Measurements from ENCODE around the gene DPP6. TPM values are rescaled to one million over a fixed set of nuclear protein-coding genes. Genes with fewer than 3 reads are reported as not detected.

DPP6 gene
- total RNA-seq, 4 donors from 2014 or later = 0.94 to 1.9 TPM; not detected in 2

DNA sequence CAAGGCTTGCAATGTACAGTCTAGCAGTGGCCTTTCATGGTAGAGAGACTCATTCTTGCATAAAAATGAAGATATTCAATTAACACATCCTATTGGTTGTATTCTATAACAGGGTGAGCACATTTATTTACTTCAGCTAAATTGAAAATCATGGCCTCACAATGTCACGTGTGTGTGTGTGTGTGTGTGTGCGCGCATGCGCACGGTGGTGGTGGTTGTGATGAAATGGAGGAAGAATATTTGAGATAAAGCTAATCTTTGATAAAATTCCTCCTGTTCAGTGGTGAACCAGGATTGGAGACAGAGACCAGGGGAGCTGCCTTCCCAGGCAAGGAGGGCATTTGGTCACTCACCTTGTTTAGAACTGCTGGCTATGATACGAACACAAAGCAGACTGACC is 199.8 kb downstream of the DPP6 start:
- Histone ChIP-seq H3K4me3 (no peak overlapping the region), H3K27me3 (no peaks in the 10 kb centered on the region), H3K27ac (no peak overlapping the region), H3K36me3 (no peaks in the 10 kb centered on the region), H3K9me3 (no peaks in the 10 kb centered on the region), H3K4me1 (no peaks in the 10 kb centered on the region)
- in situ Hi-C loops (cut with MboI; ENCODE audit: low sequenced_read_pairs in 4 of 4) = no loop called here
- no peak for DNase-seq
- intact Hi-C loops (cut with DNase I; ENCODE audit: low total_unique reads) = no loop called here
- TF ChIP-seq POLR2A (IDR thresholded peaks at IDR 0.05) = no peak
- TF ChIP-seq CTCF (IDR thresholded peaks at IDR 0.05 in 4 of 5, conservative IDR thresholded peaks at IDR 0.05 in 1 of 5) = no peak
- no peak for ATAC-seq

GRCh38 chr7:154253810-154254209 is 201.6 kb downstream of the DPP6 start:
- intact Hi-C loops (cut with DNase I; ENCODE audit: low total_unique reads) = no loop called here
- no peak for ATAC-seq
- in situ Hi-C loops (cut with MboI; ENCODE audit: low sequenced_read_pairs in 4 of 4) = no loop called here

DNA sequence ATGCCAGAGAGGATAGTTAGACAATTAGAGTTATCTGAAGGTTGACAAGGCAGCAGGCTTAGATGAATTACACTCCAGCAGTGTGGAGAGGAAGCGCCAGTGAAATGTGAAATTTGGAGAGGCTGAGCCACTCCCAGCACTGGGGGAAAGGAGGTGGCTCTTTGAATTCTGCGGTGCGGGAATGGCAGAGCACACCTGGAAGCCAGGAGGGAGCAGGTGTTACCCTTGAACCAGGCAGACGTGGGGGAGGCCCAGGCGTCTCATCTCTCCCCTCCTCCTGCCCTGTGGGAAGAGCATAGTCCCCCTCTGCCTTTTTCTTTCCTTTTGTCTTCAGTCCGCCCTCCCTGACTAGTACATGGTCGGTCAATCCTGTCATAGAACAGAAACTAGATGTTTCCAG is 203.1 kb downstream of the DPP6 start:
- Histone ChIP-seq H3K27ac (no peak overlapping the region), H3K9me3 (no peaks in the 10 kb centered on the region), H3K4me3 (no peak overlapping the region), H3K36me3 (no peaks in the 10 kb centered on the region), H3K27me3 (no peaks in the 10 kb centered on the region), H3K4me1 (no peaks in the 10 kb centered on the region)
- intact Hi-C loops (cut with DNase I; ENCODE audit: low total_unique reads) = no loop called here
- DNase-seq = no peak
- TF ChIP-seq CTCF (IDR thresholded peaks at IDR 0.05 in 4 of 5, conservative IDR thresholded peaks at IDR 0.05 in 1 of 5) = no peak
- in situ Hi-C loops (cut with MboI; ENCODE audit: low sequenced_read_pairs in 4 of 4) = no loop called here
- ATAC-seq = no peak

More at GRCh38 chr7:154253810-154254209, 201.6 kb downstream of the DPP6 start:
- Histone ChIP-seq H3K27me3 (no peaks in the 10 kb centered on the region), H3K4me3 (no peak overlapping the region), H3K9me3 (no peaks in the 10 kb centered on the region), H3K4me1 (no peaks in the 10 kb centered on the region), H3K36me3 (no peaks in the 10 kb centered on the region), H3K27ac (no peak overlapping the region)
- TF ChIP-seq CTCF (IDR thresholded peaks at IDR 0.05 in 4 of 5, conservative IDR thresholded peaks at IDR 0.05 in 1 of 5) = no peak
- TF ChIP-seq POLR2A (IDR thresholded peaks at IDR 0.05) = no peak
- DNase-seq = no peak

DNA sequence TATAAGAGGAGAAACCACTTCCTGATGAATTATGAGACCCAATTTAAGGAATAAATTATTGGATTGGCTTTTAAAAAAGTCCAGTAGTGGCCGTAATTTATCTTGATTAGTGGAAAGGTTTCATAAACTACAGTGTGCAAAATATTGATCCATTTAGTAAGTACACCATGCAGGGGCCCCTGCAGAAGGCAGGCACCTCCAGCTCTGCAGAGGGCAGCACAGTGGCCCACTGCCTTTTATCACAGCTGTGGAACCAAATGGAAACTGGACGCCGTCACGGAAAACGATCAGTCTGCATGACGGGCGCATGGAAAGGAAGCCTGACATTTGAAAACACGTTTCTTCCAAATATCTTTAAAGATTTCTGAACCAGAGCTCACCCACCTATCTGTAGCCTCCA is 204.0 kb downstream of the DPP6 start:
- Histone ChIP-seq H3K36me3 (no peaks in the 10 kb centered on the region), H3K27me3 (no peaks in the 10 kb centered on the region), H3K9me3 (no peaks in the 10 kb centered on the region), H3K4me1 (no peaks in the 10 kb centered on the region), H3K27ac (no peak overlapping the region), H3K4me3 (no peak overlapping the region)
- intact Hi-C loops (cut with DNase I; ENCODE audit: low total_unique reads) = no loop called here
- DNase-seq (no peak), ATAC-seq (no peak)
- TF ChIP-seq POLR2A (IDR thresholded peaks at IDR 0.05) (no peak), CTCF (IDR thresholded peaks at IDR 0.05 in 4 of 5, conservative IDR thresholded peaks at IDR 0.05 in 1 of 5) (no peak)
- in situ Hi-C loops (cut with MboI; ENCODE audit: low sequenced_read_pairs in 4 of 4) = no loop called here

DNA sequence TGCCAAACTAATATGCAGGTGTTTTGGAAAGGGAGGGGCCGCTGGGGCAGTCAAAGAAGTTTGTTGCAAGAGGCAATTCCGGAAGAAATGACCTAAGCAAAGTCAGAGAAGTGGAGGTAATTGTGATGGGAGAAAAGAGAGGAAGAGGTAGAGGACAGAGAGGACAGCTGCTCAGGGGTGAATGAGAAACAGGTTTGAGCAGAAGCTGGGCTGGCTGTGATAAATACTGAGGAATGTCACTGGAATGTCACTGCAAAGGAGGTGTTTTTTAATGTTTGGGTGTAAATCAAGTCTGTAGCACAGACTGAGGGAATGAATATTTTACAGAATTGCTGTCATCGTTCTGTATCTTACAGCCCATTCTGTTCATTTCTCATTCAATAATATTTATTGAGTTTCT is 207.2 kb downstream of the DPP6 start:
- Histone ChIP-seq H3K4me3 (no peak overlapping the region), H3K27ac (no peak overlapping the region)
- in situ Hi-C loops (cut with MboI; ENCODE audit: low sequenced_read_pairs in 4 of 4) = no loop called here

More for the DNA sequence above, 207.2 kb downstream of the DPP6 start:
- Histone ChIP-seq H3K27me3 (no peaks in the 10 kb centered on the region), H3K36me3 (no peaks in the 10 kb centered on the region), H3K9me3 (no peaks in the 10 kb centered on the region), H3K4me1 (no peaks in the 10 kb centered on the region)
- TF ChIP-seq CTCF (IDR thresholded peaks at IDR 0.05 in 4 of 5, conservative IDR thresholded peaks at IDR 0.05 in 1 of 5) (no peak), POLR2A (IDR thresholded peaks at IDR 0.05) (no peak)
- DNase-seq (no peak), ATAC-seq (no peak)
- intact Hi-C loops (cut with DNase I; ENCODE audit: low total_unique reads) = no loop called here
